SKM-1 (cell line): Measurements from ENCODE around the gene OVOL1.

Experiments used
- DNase-seq: peaks from one replicate; lab custom pipeline; 2025; ENCODE audit not compliant: unreplicated experiment; lab: John Stamatoyannopoulos, UW

Gene OVOL1

DNA sequence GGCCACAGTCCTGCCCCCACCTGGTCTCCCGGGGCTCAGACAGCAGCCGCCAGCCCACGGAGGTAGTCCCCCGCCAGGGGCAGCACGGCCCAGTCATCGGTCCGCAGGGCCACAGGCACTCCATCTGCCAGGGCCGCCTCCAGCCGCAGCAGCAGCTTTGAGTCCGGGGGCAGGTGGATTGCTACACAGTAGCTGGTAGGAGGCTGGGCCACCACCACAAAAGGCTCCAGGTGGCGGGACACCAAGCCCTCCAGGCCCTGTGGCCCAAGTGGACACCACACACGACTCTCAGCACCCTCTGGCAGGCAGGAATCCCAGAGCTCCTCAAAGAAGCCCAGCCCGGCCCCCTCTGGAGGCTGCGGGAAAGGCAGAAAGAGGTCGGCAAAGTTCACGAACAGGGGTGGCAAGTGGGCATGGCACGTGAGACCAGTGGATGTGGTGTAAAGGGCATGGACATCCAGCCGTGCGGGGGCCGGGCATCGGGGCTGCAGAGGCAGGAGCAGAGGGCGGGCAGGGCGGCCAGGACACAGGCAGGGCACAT lies 9.0 kb upstream of the OVOL1 start:
- DNase-seq = no peak

DNA sequence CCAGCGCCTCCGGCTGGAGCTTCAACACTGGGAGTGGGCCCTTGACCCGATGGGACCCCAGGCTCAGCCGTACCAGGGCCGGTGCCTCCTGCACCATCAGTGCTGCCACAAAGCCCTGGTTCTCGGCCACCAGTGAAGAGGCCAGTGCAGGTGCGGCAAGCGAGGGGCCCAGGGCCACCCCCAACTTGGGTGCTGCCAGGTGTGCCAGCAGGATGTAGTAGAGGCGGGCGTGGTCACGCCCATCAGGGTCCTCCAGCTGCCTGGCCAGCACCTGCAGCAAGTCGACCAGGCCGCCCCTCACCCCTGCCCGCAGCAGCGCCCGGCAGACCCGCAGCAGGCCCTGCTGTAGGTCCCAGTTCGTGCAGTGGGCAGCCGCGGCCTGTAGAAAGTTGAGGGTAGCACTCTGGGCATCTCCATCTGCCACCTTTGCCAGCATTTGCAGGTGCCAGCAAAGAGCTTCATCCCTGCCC lies 8.4 kb upstream of the OVOL1 start:
- no peak for DNase-seq

GRCh38 chr11:65778901-65779668 lies 7.8 kb upstream of the OVOL1 start:
- no peak for DNase-seq

- no peak for DNase-seq
Measured at GRCh38 chr11:65779669-65779918, 7.3 kb upstream of the OVOL1 start.

DNA sequence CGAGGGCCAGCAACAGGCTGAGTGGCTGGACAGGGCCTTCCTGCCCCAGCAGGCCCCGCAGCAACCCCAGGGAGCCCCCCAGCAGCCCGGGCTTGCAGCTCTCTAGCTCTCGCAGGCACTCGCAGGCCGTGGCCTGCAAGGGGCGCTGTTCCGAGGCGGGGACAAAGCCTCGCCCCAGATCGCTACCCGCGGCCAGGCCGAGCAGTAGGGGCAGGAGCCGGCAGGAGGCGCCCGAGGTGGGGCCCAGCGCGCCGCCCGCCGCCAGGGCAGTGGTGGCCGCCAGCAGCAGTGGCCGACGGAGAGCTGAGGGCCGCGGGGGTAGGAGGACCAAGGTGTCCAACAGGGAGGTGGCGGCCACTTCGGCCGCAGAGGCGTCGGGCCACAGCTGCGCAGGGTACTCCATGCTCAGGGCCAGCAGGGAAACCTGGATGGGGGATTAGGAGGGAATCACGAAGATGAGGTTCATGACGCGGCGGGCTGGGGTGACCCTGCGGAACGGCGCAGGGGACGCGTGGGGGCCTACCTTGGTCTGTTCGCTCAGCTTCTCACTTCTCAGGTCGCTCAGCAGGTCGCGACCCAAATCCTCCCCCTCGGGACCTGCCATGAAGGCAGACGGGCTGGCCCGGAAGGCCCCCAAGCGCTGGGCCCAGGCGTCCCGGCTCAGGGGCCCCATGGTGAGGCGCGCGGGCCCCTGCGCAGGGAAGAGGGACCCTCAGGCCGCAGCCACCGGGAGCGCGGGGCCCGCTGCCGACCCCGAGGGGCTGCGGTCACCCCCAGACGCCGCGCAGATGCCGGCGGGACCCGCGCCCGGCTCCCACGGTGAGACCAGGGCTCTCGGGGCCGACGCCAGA lies 6.7 kb upstream of the OVOL1 start:
- DNase-seq = peak; percentile 76

DNA sequence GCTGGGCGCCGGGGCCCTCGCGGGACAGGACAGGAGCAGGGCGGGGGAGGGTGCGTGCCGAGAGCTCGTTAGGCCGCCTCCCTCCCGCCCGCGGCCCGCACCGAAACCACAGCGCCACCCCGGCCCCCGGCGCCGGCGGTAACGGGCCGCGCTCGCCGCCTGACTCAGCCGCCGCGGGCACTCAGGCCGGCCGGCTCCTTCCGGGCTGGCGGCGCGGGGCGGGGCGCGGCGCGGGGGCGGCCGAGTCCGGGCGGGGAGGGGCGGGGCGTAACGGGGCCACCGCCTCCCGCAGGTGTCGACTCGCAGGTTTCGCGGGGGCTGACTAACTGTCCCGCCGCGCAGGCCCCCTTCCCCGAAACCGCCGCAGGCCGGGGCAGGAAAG lies 6.1 kb upstream of the OVOL1 start, which contains the start of gene AP5B1:
Gene AP5B1, minus strand, starts transcription at position 207 of the 382 bp plus-strand sequence. CDS start 385 bp downstream, outside the sequence.
- DNase-seq = no peak

DNA sequence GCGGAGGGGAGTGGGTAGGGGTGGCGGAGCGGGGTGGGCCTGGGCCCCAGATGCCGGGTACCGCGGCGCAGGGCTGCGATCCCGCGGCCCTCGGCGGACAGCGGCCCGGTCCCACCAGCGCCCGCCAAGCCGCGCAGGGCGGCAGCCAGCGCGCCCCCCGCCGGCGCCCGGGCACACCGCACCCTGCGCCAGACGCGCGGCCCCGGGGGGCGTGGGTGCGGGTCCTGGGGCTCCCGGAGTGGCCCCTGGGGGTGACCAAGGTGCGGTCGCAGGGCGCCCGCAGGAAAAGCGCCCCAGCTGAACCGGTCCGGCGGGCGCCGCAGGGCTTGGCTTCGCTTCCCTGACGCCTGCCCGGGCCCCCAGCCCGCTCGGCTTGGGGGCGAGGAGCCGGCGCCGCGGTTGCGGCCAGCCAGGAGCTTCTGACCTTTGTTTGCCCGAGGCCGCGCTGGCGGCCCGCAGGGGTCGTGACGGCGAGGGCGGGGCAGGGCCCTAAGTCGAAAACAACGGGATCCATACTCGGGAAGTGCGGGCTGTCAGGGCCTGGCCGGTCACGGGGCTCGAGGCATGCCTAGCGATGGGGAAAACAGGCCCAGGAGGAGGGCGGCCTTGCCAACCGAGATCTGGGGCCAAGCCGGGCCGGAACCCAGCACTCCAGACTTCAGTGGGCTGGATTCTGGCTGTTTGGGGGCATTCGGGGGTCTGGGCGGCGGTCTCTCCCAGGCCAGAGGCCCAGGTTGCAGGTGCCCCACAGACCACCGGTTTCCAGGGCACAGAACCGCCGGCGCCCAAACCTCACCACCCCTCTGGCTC lies 5.5 kb upstream of the OVOL1 start:
- DNase-seq = no peak

DNA sequence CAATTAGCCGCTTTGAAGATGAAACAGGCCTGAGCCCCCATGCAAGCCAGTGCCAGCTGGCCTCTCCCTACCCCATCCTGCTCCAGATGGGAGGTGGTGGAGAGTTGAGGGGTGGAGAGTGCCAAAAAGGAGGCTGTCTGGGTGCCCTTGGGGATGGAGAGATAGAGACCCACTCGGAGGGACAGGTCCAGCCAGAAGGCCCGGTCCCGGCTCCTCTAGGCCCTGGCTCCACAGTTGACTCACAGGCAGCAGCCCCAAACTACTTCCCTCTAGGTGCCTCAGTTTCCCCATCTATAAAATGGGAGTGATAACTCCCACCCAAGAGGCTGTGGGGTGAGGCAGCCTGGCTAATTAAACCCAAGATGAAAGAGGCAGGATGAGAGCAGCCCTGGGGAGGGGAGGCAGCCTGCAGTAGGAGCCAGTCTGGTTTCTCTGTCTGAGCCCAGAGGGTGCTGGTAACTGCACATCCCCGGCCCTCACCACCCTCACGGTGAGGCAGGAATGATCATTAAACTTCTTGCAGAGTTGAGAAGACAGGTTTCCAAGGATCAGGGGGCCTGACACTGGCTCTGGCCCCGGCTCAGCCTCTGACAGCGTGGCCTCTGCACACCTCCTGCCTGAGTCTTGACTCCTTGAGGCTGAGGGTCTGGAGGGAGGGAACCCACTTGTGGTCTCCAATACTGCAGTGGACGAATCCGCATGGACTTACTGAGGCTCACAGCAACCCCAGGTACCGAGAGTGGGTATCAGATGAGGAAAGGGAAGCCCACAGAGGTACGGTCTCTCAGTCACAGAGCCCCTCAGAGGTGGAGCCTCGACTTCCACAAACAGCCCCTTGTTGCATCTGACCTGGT lies 4.7 kb upstream of the OVOL1 start:
- DNase-seq = no peak

DNA sequence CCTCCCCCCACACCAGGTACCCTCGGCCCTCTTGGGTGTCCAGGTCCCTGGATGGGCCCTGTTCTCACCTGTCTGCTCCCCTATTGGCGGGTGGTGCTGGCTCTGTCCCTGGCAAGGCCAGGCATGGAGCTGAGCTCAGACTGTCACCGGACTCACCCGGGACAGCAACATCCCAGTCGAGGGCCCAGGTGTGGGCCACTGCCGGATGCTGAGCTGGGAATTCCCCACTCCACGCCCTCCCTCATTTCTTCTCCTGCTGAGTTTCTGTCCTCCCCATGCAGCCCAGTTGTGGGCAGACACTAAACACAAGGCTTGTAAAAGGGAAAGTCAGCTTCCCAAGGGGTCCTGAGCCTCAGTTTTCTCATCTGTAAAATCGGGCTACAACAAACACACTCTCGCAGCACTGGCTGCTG lies 4.0 kb upstream of the OVOL1 start:
- DNase-seq = no peak

DNA sequence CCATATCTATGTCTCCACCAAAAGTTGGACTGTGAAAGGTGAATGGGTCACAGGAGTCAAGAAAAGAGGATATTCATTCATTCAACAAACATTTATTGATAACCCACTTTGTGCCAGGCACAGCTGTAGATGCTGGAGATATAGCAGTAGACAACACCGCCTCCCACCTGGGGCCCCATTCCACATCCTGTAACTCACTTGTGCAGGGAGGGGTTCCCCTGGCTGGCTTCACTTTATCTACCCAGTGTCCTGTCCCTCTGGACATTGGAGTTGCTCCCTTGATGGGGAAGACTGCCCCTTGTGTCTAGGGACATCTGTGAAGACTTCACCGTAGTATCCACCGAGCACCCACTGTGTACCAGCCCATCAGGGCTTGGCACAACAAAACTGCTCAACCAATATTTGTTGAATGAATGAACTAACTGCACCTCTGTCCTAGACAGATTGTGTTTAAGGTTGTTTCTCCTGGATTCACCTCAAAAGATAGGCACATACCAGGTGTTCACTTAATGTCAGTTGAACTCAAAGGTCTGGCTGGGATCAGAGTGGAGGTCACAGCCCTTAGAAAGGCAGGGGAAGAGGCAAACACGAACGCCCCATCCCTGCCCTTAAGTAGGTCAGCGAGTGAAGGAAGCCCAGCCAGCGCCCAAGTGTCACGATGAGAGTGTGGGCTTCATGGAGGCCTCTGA lies 1.4 kb upstream of the OVOL1 start:
- no peak for DNase-seq

DNA sequence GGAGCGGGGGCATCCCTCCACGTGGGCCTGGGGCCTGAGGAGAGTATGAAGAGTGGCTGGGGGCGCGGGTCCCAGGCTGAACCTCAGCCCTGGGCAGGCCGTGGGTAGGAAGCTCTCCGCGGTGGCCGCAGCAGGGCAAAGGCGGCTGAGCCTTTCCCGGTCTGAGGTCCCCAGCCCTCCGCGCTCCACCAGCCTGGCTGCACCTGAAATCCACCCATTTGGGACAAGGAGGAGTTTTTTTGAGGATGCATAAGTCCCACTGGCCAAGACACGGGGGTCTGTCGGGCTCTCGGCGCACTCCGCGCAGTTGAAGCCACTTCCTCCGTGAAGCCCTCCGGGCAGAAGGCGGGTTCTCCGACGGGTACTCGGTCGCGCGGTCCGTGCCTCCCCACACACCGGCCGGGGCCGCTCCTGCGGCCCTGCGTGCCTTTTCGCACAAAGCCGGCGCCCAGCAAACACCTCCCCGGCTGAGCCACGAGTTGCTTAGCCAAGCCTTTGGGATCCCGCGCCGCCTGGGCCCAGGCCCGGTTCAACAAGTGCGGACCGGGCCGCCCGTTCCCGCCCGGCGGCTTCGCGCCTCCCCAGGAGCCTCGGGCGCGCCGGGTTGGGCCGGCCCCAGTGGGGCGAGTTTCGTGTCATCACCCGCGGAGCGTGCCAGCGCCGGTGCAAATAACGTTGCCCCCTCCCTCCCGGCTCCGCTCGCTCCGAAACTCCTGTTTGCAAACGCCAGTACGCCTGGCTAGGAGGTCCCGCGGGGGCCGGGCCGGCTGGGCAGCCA lies 666 bp upstream of the OVOL1 start:
- DNase-seq = no peak

GRCh38 chr11:65787649-65788622 lies 1.1 kb downstream of the OVOL1 start:
- DNase-seq = no peak

DNA sequence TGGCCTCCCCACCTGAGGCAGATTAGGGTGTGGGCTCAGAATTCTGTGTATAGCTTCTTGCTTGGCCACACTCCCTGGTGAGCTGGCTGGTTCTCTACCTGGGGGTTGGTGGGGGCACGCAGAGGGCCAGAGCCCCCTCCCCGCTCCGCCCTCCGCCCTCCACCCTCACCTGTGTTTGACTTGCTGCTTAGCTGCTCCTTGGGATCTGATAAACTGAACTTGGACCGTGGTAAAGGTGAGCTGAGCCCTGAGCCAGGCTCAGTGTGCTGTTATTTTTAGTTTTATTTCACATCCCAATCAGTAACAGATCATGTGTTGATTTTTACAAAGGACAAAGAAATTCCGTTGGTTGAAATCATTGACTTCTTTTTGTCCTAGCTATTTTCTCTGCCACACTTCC lies 2.0 kb downstream of the OVOL1 start:
- no peak for DNase-seq

GRCh38 chr11:65789230-65790103 lies 2.6 kb downstream of the OVOL1 start:
- DNase-seq = no peak

GRCh38 chr11:65790104-65790901 lies 3.4 kb downstream of the OVOL1 start:
- no peak for DNase-seq
